ENCODE results near the gene HSD17B12. TPM values are rescaled to one million over a fixed set of nuclear protein-coding genes. Genes with fewer than 3 reads are reported as not detected.

HSD17B12 gene
- polyA plus RNA-seq, 1 donor (not counting 4 experiments of a cell fraction or from before 2014, with no cell fraction given) = 105 TPM

DNA sequence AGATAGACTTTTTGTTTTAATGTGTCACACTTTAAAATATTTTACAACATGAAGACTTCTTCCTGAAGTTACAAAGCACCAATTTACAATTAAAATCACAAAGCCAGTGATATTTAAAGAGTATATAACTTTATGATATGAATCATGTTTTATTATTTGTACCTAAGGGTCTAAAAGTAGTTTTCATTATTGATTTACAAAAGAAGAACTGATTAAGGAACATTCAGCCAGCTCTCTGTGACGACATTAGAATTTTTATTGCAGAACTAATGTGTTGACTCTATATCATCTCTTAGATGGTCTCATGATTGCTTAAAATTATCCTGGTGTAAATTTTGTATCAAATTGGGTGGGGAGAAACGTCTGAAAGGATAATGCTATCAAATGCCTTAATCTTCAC, 117.3 kb downstream of the HSD17B12 start:
- peaks cover 7% of the 10 kb centered on the region for H3K4me1 ChIP-seq (ENCODE audit: control insufficient read depth, extremely low read depth, insufficient read depth, low read length)
- H3K9ac ChIP-seq (ENCODE audit: control insufficient read depth, extremely low read depth, insufficient read depth, low read length) = no peak overlapping the region
- dilution Hi-C loops (cut with MboI; ENCODE audit: extremely low pct_ligation_motif_present, low sequenced_read_pairs) = no loop called here
- no peak overlapping the region for H3K4me2 ChIP-seq (ENCODE audit: control insufficient read depth, extremely low read depth, insufficient read depth, low read depth, low read length)
- no peaks in the 10 kb centered on the region for H3K27me3 ChIP-seq (ENCODE audit: control insufficient read depth, extremely low read depth, insufficient read depth, low read length)
- no peaks in the 10 kb centered on the region for H4K20me1 ChIP-seq (ENCODE audit: control insufficient read depth, extremely low read depth, insufficient read depth, low read length)
- TF ChIP-seq CTCF (optimal IDR thresholded peaks at IDR 0.05 in 1 of 3, IDR thresholded peaks at IDR 0.05 in 1 of 3, conservative IDR thresholded peaks at IDR 0.05 in 1 of 3; ENCODE audit: extremely low read depth in 1 of 3, insufficient read depth in 2 of 3, low read length in 3 of 3) (no peak), EZH2 (IDR thresholded peaks at IDR 0.05; ENCODE audit: low read length) (no peak)
- H3K79me2 ChIP-seq (ENCODE audit: control insufficient read depth, insufficient read depth, low read length) = peaks cover 11% of the 10 kb centered on the region
- H3K9me3 ChIP-seq (ENCODE audit: control insufficient read depth, low read depth, low read length) = no peaks in the 10 kb centered on the region
- H3K27ac ChIP-seq (ENCODE audit: control insufficient read depth, insufficient read depth, low read length) = no peak overlapping the region
- FAIRE-seq (no peak), DNase-seq (ENCODE audit: low read depth, low spot score) (no peak)
- H3K36me3 ChIP-seq (ENCODE audit: control insufficient read depth in 2 of 2, extremely low read depth in 1 of 2, insufficient read depth in 2 of 2, low read length in 2 of 2) = peaks cover 6 to 9% of the 10 kb centered on the region in 2 experiments
- H3K4me3 ChIP-seq (ENCODE audit: control insufficient read depth in 2 of 3, extremely low read depth in 1 of 3, insufficient read depth in 2 of 3, low read depth in 1 of 3, low read length in 3 of 3) = no peak overlapping the region
- no peak overlapping the region for H2AFZ ChIP-seq (ENCODE audit: control insufficient read depth, low read length)
- no peaks in the 10 kb centered on the region for H3K9me1 ChIP-seq (ENCODE audit: control insufficient read depth, extremely low read depth, insufficient read depth, low read length)

DNA sequence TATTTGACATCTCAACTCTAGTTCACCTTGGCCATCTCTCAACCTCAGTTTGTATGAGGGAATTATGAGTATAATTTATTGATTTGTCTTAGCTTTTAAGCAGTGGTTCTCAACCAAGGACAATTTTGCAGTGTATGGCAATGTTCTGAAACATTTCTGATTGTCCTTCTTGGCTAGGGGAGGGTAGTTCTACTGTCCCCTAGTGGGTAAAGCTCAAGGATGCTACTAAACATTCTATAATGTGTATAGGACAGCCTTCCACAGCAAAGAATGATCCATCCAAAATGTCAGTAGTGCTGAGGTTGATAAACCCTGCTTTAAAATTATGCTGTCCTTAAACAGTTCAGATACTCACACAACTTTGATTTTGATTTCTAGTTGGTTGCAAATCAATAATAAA, 122.0 kb downstream of the HSD17B12 start:
- Histone ChIP-seq H3K4me3 (ENCODE audit: control insufficient read depth in 2 of 3, extremely low read depth in 1 of 3, insufficient read depth in 2 of 3, low read depth in 1 of 3, low read length in 3 of 3) (no peak overlapping the region), H3K4me2 (ENCODE audit: control insufficient read depth, extremely low read depth, insufficient read depth, low read depth, low read length) (no peak overlapping the region), H3K36me3 (ENCODE audit: control insufficient read depth in 2 of 2, extremely low read depth in 1 of 2, insufficient read depth in 2 of 2, low read length in 2 of 2) (peaks cover 5 to 15% of the 10 kb centered on the region in 2 experiments), H3K9me1 (ENCODE audit: control insufficient read depth, extremely low read depth, insufficient read depth, low read length) (no peaks in the 10 kb centered on the region), H2AFZ (ENCODE audit: control insufficient read depth, low read length) (no peak overlapping the region), H3K9me3 (ENCODE audit: control insufficient read depth, low read depth, low read length) (no peaks in the 10 kb centered on the region), H3K79me2 (ENCODE audit: control insufficient read depth, insufficient read depth, low read length) (no peaks in the 10 kb centered on the region), H4K20me1 (ENCODE audit: control insufficient read depth, extremely low read depth, insufficient read depth, low read length) (no peaks in the 10 kb centered on the region), H3K27me3 (ENCODE audit: control insufficient read depth, extremely low read depth, insufficient read depth, low read length) (no peaks in the 10 kb centered on the region), H3K4me1 (ENCODE audit: control insufficient read depth, extremely low read depth, insufficient read depth, low read length) (peaks cover 7% of the 10 kb centered on the region), H3K9ac (ENCODE audit: control insufficient read depth, extremely low read depth, insufficient read depth, low read length) (no peak overlapping the region), H3K27ac (ENCODE audit: control insufficient read depth, insufficient read depth, low read length) (no peak overlapping the region)
- no peak for DNase-seq (ENCODE audit: low read depth, low spot score)
- no peak for FAIRE-seq
- dilution Hi-C loops (cut with MboI; ENCODE audit: extremely low pct_ligation_motif_present, low sequenced_read_pairs) = no loop called here
- TF ChIP-seq EZH2 (IDR thresholded peaks at IDR 0.05; ENCODE audit: low read length) = no peak
- TF ChIP-seq CTCF (optimal IDR thresholded peaks at IDR 0.05 in 1 of 3, IDR thresholded peaks at IDR 0.05 in 1 of 3, conservative IDR thresholded peaks at IDR 0.05 in 1 of 3; ENCODE audit: extremely low read depth in 1 of 3, insufficient read depth in 2 of 3, low read length in 3 of 3) = peak in 2 of 3 experiments; percentile 23 to 28

All from keratinocyte (primary cell).